ENCODE results near the gene PSMB9. TPM values are rescaled to one million over a fixed set of nuclear protein-coding genes. Genes with fewer than 3 reads are reported as not detected.
A peak's percentile ranks its signal among the peaks of the same experiment; 100 is the strongest.

The PSMB9 gene
- total and polyA plus RNA-seq, 2 experiments from 2014 or later = 5.1 to 12.3 TPM

DNA sequence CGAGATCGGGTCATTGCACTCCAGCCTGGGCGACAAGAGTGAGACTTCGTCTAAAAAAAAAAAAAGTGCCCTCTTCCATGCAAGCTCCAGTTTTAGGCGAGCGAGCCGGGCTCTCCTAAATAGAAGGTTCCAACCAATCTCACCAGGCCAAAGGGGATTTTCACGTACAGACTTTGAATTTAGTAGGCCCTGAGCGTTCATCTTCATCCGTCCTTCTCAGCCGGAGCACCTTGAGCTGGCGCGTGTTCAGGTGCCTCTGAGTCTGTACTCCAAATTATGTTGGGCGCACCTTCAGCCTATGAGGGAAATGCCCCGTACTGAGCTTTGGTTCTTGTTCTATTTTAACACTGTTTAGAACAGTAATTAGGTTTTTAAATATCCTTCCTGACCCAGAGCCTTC lies 14.6 kb upstream of the PSMB9 start:
- H3K36me3 ChIP-seq (ENCODE audit: low read depth) = no peaks in the 10 kb centered on the region
- H3F3A ChIP-seq (ENCODE audit: insufficient read depth) = peaks cover 17% of the 10 kb centered on the region
- 0 out of 2 replicates have a peak, but pooled peaks cover 4% of the 10 kb centered on the region for H3K79me2 ChIP-seq (ENCODE audit: insufficient read depth)
- 84 to 89% methylated on average over 15 of the region's 15 CpGs for WGBS, 2 experiments (ENCODE audit: low coverage in 1 of 2, low lambda C conversion rate in 2 of 2, missing lambda C conversion rate in 2 of 2)
- DNase-seq = no peak
- no peaks in the 10 kb centered on the region for H3K9me3 ChIP-seq (ENCODE audit: low read depth)
- peak overlapping the region; percentile 87; the same call in 1 of the 2 replicates for H3K27ac ChIP-seq
- no peaks in the 10 kb centered on the region for H3K9me2 ChIP-seq (ENCODE audit: insufficient read depth)
- in situ Hi-C loops (cut with MboI) = no loop called here
- no peak overlapping the region; the same call in 1 of the 2 replicates for H3K9ac ChIP-seq
- peaks cover 8% of the 10 kb centered on the region; the same call in 1 of the 2 replicates for H3K4me1 ChIP-seq (ENCODE audit: insufficient read depth)
- no peaks in the 10 kb centered on the region for H3K27me3 ChIP-seq (replicated peaks; ENCODE audit: insufficient read depth)
- H3K4me3 ChIP-seq = no peak overlapping the region
- H4K20me1 ChIP-seq (ENCODE audit: insufficient read depth) = no peaks in the 10 kb centered on the region
- TF ChIP-seq EZH2 (IDR thresholded peaks at IDR 0.05; ENCODE audit: insufficient read depth, poor library complexity, severe bottlenecking) (no peak), EZH2phosphoT487 (IDR thresholded peaks at IDR 0.05; ENCODE audit: insufficient read depth, low read depth) (no peak)
- H2AFZ ChIP-seq = no peak overlapping the region
- no peak overlapping the region for H3K4me2 ChIP-seq (ENCODE audit: unreplicated experiment)

DNA sequence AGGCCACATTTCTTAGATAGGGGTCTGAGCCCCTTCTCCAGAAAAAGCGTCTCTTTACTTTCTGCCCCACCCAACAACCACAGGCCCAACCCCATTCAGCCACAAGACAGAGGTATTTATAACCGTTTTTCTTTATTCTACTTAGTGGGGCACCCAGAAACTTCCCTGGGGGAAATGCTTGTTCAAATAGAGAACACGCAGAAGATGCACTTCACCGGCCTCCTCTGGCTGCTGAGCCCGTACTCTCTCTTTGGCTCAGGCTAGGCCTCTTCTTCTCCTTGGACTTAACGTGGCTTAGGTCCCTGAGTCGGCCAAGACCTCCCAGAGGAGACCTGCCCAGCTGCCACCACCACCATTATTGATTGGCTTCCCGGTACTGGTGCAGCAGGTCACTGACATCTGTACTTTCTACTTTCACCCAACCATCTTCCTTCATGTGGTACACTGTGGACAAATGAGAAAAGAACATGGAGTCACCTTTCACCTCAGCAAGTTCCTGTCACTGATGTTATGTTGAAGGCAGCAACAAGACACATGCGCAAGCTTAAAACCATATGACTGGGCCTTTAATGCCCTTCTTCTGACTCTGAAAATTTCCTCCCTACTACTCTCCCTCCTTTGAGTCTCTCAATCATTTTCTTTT lies 13.3 kb upstream of the PSMB9 start:
- H3K4me2 ChIP-seq (ENCODE audit: unreplicated experiment) = no peak overlapping the region
- no peak for DNase-seq
- no peak overlapping the region for H3K4me3 ChIP-seq
- H3K9me2 ChIP-seq (ENCODE audit: insufficient read depth) = no peaks in the 10 kb centered on the region
- H3K79me2 ChIP-seq (ENCODE audit: insufficient read depth) = 0 out of 2 replicates have a peak, but pooled peaks cover 4% of the 10 kb centered on the region
- no peak overlapping the region for H3K9ac ChIP-seq
- WGBS, 2 experiments (ENCODE audit: low coverage in 1 of 2, low lambda C conversion rate in 2 of 2, missing lambda C conversion rate in 2 of 2) = 87 to 93% methylated on average over 9 of the region's 9 CpGs
- H3F3A ChIP-seq (ENCODE audit: insufficient read depth) = peaks cover 17% of the 10 kb centered on the region
- in situ Hi-C loops (cut with MboI) = no loop called here
- TF ChIP-seq EZH2phosphoT487 (IDR thresholded peaks at IDR 0.05; ENCODE audit: insufficient read depth, low read depth) = no peak
- TF ChIP-seq EZH2 (IDR thresholded peaks at IDR 0.05; ENCODE audit: insufficient read depth, poor library complexity, severe bottlenecking) = no peak
- peaks cover 8% of the 10 kb centered on the region; the same call in 1 of the 2 replicates for H3K4me1 ChIP-seq (ENCODE audit: insufficient read depth)
- no peak overlapping the region for H3K27ac ChIP-seq
- H3K36me3 ChIP-seq (ENCODE audit: low read depth) = no peaks in the 10 kb centered on the region
- H4K20me1 ChIP-seq (ENCODE audit: insufficient read depth) = no peaks in the 10 kb centered on the region
- H3K27me3 ChIP-seq (replicated peaks; ENCODE audit: insufficient read depth) = no peaks in the 10 kb centered on the region
- no peak overlapping the region for H2AFZ ChIP-seq
- no peaks in the 10 kb centered on the region for H3K9me3 ChIP-seq (ENCODE audit: low read depth)

DNA sequence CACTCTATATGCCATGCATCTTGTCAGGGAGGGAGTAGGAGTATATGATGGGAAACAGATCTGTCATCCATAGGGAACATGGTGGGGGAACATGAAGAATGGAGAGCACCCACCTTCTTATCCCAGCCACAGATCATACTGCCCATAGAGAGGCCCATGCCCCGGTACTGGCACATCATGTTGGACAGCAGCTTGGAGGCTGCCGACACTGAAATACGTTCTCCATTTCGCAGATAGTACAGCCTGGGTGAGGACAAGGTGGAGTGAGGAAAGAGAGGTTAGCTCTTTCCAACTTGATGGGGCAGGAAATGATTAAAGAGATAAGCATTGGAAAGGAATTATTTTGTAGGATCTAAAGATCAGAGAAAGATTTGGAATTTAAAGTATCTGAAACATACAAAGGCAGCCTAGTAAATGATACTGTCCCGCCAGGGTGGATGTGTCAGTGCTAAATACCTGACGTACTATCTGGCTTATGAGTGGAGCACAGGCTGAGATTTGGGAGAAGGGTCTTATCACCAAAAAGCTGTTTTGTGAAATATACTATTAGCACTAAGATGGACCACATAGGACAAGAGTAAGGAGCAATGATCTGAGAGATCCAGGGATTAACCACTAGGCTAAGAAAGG lies 11.9 kb upstream of the PSMB9 start:
- H3K36me3 ChIP-seq (ENCODE audit: low read depth) = 0 out of 2 replicates have a peak, but pooled peaks cover 4% of the 10 kb centered on the region
- H3K27me3 ChIP-seq (replicated peaks; ENCODE audit: insufficient read depth) = no peaks in the 10 kb centered on the region
- H3K4me2 ChIP-seq (ENCODE audit: unreplicated experiment) = no peak overlapping the region
- no peak overlapping the region for H3K9ac ChIP-seq
- DNase-seq = no peak
- 0 out of 2 replicates have a peak, but pooled peaks cover 4% of the 10 kb centered on the region for H3K79me2 ChIP-seq (ENCODE audit: insufficient read depth)
- no peak overlapping the region for H3K27ac ChIP-seq
- 93 to 96% methylated on average over 6 of the region's 6 CpGs for WGBS, 2 experiments (ENCODE audit: low coverage in 1 of 2, low lambda C conversion rate in 2 of 2, missing lambda C conversion rate in 2 of 2)
- peaks cover 17% of the 10 kb centered on the region for H3F3A ChIP-seq (ENCODE audit: insufficient read depth)
- no peaks in the 10 kb centered on the region for H4K20me1 ChIP-seq (ENCODE audit: insufficient read depth)
- H3K9me2 ChIP-seq (ENCODE audit: insufficient read depth) = no peaks in the 10 kb centered on the region
- H3K4me3 ChIP-seq = no peak overlapping the region
- H2AFZ ChIP-seq = no peak overlapping the region
- no peaks in the 10 kb centered on the region for H3K9me3 ChIP-seq (ENCODE audit: low read depth)
- H3K4me1 ChIP-seq (ENCODE audit: insufficient read depth) = peaks cover 4% of the 10 kb centered on the region; the same call in 1 of the 2 replicates
- TF ChIP-seq EZH2phosphoT487 (IDR thresholded peaks at IDR 0.05; ENCODE audit: insufficient read depth, low read depth) (no peak), EZH2 (IDR thresholded peaks at IDR 0.05; ENCODE audit: insufficient read depth, poor library complexity, severe bottlenecking) (no peak)
- in situ Hi-C loops (cut with MboI) = no loop called here

DNA sequence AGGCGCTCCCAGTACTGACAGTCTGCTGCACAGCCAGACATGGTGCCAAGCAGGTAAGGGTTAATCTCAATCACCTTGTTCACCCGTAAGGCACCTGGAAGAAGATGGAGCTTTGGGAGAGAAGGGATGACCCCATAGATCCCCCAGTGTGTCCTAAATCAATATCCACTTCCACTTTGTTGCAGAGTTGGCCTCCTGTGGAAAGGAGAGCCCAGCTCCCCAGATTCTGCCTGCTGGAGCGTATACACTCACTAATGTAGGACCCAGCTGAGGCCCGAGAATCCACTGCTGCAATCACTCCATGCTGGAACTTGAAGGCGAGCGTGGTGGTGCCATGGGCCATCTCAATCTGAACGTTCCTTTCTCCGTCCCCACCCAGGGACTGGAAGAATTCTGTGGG lies 11.3 kb upstream of the PSMB9 start:
- Histone ChIP-seq H3K4me2 (ENCODE audit: unreplicated experiment) (peak overlapping the region; percentile 93), H3K4me3 (peak overlapping the region; percentile 98; the same call in 1 of the 2 replicates), H3K9me3 (ENCODE audit: low read depth) (no peaks in the 10 kb centered on the region)

More for the DNA sequence above, 11.3 kb upstream of the PSMB9 start:
- H3K4me1 ChIP-seq (ENCODE audit: insufficient read depth) = no peaks in the 10 kb centered on the region
- H2AFZ ChIP-seq = no peak overlapping the region
- no peaks in the 10 kb centered on the region for H3K27me3 ChIP-seq (replicated peaks; ENCODE audit: insufficient read depth)
- 0 out of 2 replicates have a peak, but pooled peaks cover 9% of the 10 kb centered on the region for H3K36me3 ChIP-seq (ENCODE audit: low read depth)
- peak overlapping the region; percentile 97; the same call in 1 of the 2 replicates for H3K9ac ChIP-seq
- 85 to 92% methylated on average over 8 of the region's 8 CpGs for WGBS, 2 experiments (ENCODE audit: low coverage in 1 of 2, low lambda C conversion rate in 2 of 2, missing lambda C conversion rate in 2 of 2)
- H3F3A ChIP-seq (ENCODE audit: insufficient read depth) = peaks cover 17% of the 10 kb centered on the region
- no peak for DNase-seq
- H4K20me1 ChIP-seq (ENCODE audit: insufficient read depth) = no peaks in the 10 kb centered on the region
- H3K27ac ChIP-seq = no peak overlapping the region
- H3K79me2 ChIP-seq (ENCODE audit: insufficient read depth) = no peaks in the 10 kb centered on the region
- TF ChIP-seq EZH2phosphoT487 (IDR thresholded peaks at IDR 0.05; ENCODE audit: insufficient read depth, low read depth) = no peak
- H3K9me2 ChIP-seq (ENCODE audit: insufficient read depth) = no peaks in the 10 kb centered on the region
- in situ Hi-C loops (cut with MboI) = no loop called here

Data from GM23248 (cell line).